Choroid plexus epithelial cell (primary cell): ENCODE measurements around the gene TBC1D9.

Source experiments
- DNase-seq: peaks from one replicate; pipeline ENCODE4 v3.0.0-alpha.2; 2010; ENCODE audit warnings: low read depth
- H3K4me3 ChIP-seq: 2 replicates; pipeline ENCODE4 v1.5.1; 2011; ENCODE audit warnings: low read depth, mild to moderate bottlenecking, control low read depth, low read length, moderate library complexity
- CTCF ChIP-seq: conservative IDR thresholded peaks from 2 replicates; pipeline ENCODE4 v1.5.1; 2011; ENCODE audit warnings: low read depth, mild to moderate bottlenecking, control low read depth, inconsistent platforms, low read length, moderate library complexity

The TBC1D9 gene

DNA sequence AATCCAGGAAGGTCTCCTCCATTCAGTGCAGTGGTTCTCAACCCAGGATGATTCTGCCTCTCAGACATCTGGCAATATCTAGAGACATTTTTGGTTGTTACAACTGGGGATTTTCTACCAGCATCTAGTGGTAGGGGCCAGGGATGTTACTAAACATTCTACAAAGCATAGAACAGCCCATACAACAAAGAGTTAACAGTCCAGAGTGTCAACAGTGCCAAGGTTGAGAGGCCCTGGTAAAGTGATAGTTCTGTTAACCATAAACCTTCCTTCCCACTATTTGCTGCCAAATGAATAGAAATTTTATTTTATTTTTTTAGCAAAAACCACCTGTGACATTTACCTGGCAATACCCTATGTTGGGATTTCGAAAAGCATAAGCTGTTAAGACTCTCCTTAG, 94.6 kb downstream of the TBC1D9 start:
- no peak overlapping the region for H3K4me3 ChIP-seq
- no peak for DNase-seq
- no peak for TF ChIP-seq CTCF

DNA sequence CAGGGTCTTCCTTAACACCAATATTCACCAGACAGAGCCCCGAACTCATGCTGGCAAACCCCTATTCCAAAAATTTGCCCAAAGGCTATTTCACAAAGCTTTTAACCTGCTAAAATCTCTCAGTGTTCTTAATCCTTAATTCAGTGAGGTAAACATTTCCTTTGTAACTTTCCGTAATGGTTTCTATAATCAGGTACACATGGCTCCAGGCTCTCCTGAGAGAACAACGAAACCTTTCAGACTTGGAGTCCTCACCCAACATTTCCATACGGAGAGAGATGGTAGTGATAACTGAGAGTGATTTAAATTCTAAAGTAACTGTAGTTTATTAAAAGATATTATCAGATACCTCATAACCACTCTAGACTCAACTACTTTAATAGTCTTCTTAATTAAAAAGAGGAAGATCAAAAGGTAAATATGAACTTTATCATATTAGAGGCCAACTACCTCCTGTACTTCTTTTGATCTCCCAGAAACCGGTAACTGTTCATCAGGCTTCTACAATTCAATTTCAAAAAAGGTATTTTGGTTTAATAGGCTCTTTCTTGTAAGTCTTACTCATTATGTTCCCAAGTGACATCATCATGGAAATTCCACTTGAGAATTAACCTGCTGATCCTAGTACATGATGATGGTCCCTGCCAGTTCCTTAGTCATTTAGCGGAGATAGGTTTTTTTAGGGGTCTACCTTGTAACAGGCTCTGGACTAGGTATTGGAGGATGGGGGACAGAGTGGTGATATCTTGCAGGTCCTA, 96.1 kb downstream of the TBC1D9 start:
- no peak for DNase-seq
- TF ChIP-seq CTCF: no peak

GRCh38 chr4:140654495-140654814, 101.7 kb downstream of the TBC1D9 start:
- H3K4me3 ChIP-seq: no peak overlapping the region
- DNase-seq: peak; percentile 38
- TF ChIP-seq CTCF: no peak

More for the DNA sequence above, 96.1 kb downstream of the TBC1D9 start:
- no peak overlapping the region for H3K4me3 ChIP-seq

DNA sequence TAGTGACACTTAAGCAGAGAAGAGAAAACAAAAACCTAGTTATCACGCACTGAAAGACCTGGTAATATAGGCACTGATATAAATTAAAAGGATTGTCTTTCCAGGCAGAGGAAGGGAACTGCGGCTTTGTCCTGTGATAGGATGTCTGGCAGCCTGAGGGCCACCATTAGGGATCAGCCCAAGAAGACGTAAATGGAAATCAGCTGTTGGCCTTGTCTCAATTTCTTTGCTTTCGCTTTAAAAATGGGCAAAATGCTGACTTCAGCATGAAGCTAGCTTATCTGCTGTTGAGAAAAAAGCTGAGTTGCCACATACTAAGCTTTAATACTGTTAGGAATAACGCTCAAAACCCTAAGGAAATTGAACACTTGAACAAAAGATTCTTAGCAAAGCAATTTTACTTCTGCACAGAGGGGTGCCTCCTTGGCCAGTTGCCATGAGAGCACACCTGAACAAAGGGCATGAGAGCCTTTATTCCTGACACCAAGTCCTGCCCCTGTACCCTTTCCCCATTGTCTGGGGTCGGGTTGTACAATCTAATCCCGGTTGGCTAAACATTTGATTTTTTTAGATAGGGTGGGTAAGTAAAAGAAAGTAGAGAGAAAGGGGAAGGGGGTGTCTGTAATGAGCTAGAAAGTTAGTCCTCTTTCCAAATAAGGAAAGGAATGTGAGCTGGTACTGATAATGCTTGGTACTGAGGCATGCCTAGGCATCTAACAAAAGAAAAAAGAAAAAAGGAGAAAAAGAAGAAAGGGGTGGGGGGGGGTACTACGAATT, 102.3 kb downstream of the TBC1D9 start:
- DNase-seq: peak; percentile 86
- H3K4me3 ChIP-seq: peak overlapping the region; percentile 33
- no peak for TF ChIP-seq CTCF

GRCh38 chr4:140652601-140653000, 103.6 kb downstream of the TBC1D9 start:
- no peak overlapping the region for H3K4me3 ChIP-seq
- no peak for DNase-seq
- TF ChIP-seq CTCF: no peak

- DNase-seq: no peak
Observed at GRCh38 chr4:140648716-140649308, 107.4 kb downstream of the TBC1D9 start.

More at GRCh38 chr4:140648716-140649308, 107.4 kb downstream of the TBC1D9 start:
- no peak overlapping the region for H3K4me3 ChIP-seq
- no peak for TF ChIP-seq CTCF
